GM18511 (cell line): ENCODE data around the gene ADPGK.

ENCODE experiments used
- ATAC-seq: cut with Tn5 transposase; IDR thresholded peaks from one replicate; pipeline ENCODE4 v1.9.1; 2021; ENCODE audit warnings: mild to moderate bottlenecking, moderate library complexity; ENCODE audit not compliant: unreplicated experiment

The ADPGK gene

DNA sequence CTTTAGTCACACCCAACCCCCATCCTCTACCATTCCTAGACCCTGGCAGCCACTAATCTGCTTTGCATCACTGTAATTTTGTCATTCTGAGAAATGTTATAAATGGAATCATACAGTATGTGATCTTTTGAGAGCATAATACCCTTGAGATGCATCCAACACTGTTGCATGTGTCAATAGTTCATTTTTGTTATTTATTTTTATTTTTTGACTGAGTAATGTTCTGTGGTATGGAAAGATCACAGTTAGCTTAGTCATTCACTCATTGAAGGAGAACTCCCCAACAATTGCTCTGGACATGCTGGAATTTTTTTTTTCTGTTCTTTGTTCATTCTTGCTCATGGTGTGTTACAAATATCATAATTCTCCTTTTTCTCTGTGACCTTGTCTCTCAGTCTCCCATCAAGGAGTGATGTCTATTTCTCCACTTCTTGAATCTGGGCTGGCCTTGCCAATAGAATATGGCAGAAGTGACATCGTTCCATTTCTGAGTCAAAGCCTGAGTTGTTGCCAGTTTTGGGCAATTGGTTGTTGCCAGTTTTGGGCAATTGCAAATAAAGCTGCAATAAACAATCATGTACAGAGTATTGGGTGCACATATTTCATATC is 6.8 kb upstream of the ADPGK start:
- ATAC-seq = no peak

DNA sequence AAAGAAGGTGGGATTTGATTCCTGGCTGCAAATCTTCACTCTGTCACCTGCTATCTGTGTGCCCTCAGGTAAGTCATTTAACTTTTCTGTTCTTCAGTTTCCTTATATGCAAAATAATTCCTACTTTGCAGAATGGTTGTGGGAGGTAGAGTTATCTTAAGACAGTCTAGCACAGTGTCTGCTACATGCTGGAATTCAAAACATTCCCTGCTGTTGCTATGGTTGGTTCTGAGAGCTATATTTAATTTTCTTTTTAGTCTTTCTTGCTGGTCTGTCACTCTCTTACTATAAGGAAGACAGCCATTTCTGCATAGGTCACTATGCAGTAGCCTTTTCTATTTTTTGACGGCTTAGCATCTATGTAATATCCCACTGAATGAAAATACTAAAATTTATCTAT is 4.0 kb upstream of the ADPGK start:
- no peak for ATAC-seq

DNA sequence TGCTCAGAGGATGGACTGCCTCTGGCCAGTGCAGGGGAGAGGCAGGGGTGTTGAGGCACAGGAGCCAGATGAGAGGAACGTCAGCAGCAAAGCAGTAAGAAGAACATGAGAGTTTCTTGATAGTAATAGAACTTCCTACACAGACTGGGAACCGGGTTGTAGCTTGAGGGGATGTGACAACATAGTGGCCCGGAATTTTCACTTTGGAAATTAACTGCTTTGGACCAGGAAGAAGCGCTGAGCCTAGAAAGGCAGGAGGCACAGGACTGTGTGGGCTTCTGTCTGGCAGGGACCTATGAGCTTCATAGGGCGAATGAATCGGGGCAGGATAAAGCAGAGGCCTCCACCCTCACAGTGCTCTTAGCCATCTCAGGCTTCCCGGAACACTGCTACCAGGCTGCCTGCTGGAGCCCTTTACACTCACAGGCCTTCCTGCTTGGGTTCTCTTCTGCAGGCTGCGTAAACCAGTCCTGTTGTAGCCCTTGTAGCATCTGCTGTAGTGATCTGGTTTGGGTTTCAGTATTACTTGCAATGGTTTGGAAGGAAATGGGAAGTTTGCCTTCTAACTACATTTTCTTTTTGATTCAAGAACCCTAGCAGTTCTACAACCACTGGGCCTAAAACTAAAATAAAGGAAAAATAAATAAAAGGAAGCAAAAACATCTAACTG is 3.3 kb upstream of the ADPGK start:
- no peak for ATAC-seq

DNA sequence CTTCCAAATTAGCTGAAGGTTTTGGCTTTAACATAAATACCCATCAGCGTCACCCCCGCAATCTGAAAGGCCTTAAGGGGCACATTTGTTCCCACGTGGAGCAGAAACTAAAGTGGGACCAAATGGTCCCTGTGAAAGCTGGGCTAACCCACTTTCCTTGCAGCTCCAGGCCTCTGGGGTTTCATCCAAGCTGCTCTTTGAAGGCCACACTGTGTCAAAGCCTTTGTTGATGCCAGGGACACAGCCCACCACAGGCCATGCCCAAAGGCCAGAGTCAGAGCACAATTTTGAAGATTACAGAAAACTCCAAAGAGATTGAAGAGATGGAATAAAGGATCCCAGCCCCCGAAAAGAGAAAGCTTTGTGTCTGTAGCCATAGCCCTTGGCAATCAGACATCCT is 2.7 kb upstream of the ADPGK start:
- ATAC-seq = no peak

DNA sequence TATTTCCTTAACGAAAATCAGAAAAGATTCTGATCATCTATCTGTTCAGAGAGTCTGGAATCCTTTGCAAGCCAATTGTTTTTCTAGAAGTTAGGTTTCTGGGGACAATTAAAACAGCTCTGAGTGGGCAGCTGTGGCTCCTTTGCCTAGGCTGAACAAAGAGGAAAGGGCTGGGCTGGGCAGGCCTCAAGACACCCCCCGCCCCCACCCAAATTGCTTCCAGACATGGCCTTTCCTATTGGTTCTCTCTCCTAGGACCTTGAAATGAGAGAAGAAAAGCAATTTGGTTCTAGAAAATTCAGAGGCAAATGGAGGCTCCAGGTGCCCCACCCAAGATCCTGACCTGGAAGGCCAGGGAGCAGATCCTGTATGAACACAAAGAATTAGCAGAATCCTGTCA is 2.3 kb upstream of the ADPGK start:
- no peak for ATAC-seq

DNA sequence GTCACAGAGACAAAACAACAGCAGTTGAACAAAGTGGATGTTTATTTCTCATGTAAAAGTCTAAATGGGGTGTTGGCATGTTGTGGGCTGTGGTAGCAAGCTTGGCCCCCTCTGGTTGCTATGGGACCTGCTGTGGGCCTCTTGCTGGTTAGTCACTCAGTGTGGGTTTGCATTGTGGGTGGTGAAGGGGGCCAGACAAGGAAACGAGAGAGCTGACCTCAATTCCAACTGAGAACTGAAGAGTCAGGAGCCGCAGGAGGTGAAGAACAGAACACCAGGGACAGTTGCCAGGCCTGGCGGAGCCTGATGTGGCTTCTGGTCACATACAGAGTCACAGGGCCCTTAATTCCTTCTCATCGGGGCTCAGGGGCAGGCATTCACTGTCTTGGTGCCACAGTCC is 1.9 kb upstream of the ADPGK start:
- ATAC-seq = no peak

DNA sequence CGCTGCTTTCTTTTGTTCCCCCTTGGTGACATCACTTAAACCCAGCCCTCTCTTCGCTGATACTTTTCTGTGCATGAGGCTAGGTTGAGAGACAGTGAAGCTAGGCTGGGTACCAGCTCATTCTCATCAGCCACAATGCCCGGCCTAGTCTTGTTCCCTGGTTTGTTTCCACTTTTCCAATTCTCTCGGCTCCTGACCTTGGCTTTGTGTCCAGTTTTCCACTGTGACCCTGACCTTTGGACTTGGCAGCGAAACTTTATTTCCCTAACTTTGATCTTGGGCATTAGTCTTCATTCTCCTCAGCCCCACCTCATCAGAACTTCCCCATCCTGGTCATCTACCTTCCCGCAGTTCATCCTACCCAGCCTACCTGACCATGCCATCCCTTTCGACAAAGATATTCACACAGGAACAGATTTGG is 908 bp upstream of the ADPGK start:
- no peak for ATAC-seq

DNA sequence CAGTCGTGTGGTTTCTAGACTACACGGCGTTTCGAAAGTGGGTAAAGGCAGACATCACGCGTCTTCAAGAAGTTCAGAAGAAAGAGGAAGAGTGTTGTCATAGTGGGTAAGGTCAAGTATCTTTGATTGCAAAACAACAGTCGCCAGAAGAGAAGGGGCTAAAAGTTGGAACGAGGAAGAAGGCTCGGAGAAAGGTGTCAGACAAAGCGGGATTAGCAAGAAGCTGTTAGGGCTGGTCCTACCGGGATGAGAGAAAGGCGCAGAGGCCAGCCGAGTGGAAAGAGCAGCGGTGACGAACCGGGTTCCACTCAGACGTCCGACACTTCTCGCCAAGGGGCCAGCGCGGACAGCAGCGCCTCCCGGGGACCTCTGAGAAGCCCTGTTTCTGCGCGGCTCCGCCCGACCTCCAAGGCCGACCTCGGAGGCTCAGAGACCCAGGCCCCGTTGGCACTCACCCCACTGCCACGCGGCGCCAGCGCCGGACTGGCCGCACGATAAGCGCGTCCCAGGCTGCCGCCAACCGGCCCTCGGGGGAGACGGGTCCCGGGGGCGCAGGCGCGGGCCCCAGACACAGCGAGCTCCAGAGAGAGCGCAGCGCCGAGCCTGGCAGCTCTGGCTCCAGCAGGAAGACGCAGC is 436 bp downstream of the ADPGK start:
- ATAC-seq = peak; percentile 42

DNA sequence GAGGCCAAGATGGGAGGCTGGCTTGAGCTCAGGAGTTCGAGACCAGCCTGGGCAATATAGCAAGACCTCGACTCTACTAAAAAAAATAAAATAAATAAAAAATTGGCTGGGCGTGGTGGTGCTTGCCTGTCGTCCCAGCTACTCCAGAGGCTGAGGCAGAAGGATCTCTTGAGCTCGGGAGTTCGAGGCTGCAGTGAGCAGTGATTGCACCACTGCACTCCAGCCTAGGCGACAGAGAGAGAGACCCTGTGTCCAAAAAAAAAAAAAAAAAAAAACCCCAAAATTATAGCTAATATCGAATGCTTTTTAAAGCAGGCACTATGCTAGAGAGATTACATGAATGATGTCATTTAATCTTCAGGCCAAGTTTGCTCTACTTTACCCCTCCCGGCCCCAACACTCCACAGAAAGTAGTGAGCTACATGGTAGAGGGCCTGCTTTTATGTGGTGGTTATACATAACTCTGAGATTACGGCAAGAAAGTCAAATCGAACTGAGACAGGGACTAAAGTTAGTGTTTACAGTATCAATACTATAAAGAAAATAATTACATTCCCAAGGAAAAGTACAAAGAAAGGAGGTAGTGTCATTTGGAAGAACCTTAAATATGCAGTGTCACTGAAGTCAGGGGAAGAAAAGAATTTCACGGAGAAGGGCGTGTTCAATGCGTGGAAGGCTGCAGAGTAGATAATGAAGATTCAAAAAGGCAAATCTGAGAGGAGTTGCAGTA is 1.1 kb downstream of the ADPGK start:
- ATAC-seq = no peak

DNA sequence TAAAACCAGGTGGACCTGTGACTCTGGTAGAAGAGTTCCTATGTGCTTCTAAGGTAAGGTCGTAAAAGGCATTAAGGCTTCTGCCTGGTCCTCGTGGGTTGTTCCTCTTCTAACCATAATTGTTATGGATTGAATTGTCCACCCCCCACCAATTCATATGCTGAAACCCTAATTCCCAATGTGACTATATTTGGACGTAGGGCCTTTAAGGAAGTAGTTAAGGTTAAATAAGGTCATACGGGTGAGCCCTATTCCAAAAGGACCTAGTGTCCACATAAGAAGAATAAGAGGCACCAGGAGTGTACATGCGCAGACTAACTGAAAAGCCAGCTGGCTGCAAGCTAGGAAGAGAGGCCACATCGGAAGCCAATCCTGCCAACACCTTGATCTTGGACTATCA is 1.9 kb downstream of the ADPGK start:
- no peak for ATAC-seq

DNA sequence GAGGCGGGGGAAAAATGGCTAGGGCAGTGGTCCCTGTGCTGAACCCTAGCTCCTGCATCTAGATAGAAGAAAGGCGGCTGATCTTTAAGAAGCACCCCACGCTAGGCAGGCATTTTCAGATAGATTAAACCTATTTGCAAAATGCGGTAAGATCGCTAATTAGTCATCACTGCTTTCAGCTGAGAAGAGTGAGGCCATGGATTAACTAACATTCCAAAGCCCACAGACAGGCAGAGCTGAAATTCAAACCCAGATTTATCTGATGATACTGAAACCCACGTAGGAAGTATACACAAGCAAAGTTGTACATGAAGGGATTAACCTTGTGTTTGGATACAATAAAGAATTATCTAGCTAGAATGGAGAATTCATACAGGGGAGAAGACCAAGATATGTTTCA is 4.8 kb downstream of the ADPGK start:
- ATAC-seq = no peak

DNA sequence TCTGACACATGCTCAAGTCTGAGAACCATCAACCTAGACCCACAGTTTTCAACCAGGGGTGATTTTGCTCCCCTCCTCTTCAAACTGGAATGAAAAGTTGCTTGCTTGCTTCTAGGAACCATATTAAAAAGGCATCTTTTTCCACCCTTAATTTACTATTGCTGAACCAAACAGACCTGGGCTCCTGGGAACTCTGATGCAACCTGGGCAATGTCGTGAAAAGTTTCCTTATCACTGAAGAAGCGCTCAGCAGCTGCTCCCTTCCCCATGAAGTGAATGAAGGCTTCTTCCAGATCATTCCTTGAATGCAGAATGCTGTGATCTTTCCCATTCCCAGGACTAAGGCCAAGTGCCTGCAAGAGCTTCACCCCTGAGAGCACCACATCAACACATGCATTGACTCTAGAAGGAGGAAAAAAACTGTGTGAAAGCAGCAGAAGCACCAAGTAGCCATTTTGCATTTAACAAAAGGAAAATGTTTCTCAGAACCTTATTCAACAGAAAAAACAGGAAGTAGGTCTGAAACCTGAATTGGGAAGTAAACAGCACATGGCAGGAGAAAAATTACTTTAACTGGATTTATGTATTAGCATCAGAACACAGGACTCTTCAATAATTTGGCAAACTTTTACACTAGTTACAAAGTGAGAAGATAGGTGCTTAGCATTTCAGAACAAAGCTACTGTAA is 8.7 kb downstream of the ADPGK start:
- ATAC-seq = no peak

DNA sequence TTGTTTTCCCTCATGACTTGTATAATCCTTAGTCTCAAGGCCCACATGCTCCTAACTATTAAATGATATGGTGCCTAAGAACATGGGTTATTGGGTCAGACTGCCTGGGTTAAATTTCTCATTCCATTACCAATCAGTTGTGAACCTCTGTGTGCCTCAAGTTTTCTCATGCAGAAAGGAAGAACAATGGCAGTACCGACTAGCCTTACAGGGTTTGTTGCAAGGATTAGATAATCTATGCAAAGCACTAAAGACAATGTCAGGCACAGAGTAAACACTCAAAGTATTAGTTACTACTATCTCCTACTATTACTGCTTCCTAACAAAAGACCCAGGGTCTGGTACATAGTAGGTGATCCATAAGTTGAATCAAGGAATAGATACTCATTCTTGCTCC is 12.2 kb downstream of the ADPGK start:
- ATAC-seq = no peak

DNA sequence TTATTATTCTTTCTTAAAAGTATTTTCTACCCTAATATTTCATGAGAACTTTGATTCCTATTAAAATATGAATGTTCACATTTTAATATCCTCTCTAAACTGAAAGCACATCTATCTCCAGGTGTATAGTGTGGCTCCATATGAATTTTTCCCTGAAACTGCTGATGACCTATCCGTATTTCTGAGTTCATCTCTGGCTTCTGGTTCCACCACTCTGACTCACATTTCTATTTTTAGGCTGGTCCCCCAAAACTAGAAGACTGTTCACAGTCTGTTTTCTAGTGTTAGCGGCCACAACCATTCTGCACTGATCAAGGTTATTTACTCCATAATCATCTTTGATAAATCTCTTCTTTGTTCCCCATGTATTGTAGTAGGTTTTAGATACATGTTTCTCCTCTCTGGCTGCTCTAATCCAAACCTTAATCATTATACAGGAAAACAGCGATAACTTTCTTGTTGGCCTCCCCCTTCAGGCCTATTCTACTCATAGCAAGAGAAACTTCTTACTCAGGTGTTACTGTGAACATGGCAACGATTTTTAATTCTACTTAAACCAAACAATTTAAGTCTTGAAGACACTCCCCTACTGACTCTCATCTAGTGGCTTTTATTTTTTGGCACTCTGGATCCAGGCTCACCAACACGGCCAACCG is 12.8 kb downstream of the ADPGK start:
- no peak for ATAC-seq

DNA sequence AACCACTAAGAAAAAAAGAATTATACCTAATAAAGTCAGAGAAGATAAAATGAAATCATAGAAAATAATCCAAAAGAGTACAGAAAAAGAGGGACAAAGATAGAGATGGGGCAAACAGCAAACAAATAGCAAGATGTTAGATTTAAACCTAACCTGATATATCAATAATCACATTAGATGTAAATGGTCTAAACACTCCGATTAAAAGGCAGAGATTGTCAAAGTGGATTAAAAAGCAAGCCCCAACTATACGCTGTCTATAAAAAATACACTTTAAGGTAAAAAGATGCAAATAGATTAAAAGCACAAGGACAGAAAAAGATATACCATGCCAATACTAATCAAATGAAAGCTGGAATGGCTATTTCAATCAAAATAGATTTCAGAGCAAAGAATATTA is 16.8 kb downstream of the ADPGK start:
- ATAC-seq = no peak

DNA sequence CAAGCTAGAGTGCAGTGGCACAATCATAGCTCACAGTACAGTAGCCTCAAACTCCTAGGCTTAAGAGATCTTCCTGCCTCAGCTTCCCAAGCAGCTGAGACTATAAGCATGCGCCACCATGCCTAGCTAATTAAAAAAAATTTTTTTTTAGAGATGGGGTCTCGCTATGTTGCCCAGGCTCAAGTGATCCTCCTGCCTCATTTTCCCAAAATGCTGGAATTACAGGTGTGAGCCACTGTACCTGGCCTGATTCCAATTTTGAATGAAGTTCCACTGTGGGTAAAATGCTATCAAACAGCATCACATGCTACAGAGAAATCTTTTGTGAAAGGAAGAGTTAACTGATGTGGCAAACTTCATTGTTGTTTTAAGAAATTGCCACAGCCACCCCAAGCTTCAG is 17.5 kb downstream of the ADPGK start:
- ATAC-seq = no peak

DNA sequence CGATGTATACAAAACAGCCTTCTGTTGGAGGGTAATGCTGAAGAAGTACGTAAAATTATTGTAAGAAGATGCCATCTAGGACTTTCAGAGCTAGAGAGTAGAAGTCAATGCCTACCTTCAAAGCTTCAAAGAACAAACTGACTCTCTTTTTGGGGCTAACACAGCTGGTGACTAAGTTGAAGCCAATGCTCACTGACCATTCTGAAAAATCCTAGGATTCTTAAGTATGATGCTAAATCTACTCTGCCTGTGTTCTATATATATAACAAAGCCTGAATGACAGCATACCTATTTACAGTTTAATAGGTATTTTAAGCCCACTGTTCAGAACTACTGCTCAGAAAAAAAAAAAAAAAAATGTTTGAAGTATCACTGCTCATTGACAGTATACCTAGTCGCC is 18.9 kb downstream of the ADPGK start:
- ATAC-seq = no peak

DNA sequence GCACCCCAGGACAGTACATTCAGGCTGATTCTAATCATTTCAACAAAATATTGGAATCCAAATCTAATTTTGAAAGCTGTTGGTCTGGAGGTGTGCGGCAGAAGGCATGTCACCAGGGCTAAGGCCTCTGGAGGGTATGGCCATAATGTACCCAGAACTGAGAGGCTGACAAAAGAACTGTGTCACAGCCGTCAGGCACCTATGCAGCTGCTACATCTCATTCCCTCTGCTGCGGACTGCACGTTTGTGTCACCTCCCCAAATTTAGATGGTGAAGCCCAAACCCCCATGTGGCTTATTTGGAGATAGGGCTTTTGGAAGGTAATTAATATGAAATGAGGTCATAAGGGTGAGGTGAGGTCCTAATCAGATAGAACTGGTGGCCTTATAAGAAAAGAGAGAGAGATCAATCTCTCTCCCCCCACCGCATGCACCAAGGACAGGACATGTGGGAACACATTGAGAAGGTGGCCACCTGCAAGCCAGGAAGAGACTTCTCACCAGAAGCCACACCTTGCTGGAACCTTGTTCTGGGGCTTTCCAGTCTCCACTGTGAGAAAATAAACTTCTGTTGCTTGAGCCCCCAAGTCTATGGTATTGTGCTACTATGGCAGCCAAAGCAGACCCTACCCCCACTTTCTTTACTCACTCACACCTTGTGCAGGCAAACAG is 22.8 kb downstream of the ADPGK start:
- ATAC-seq = no peak

DNA sequence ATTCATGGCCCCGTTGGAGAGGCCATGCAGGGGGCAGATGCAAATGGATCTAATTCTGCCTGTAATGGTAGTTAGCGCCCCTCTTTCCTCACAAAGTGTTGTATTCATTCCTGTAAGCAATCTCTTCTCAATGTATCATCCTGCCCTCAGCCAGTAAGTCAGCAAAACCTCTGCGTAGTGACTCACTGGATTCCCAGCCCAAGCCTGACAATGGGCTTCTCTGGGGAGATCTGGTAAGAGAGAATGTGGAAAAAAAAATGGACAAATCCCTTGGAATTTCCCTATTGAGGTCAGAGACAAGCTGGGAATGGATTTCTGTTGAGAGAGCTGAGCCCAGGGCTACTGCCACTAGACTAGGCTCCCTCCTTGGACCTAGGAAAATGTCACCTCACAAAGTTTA is 25.4 kb downstream of the ADPGK start:
- ATAC-seq = no peak

DNA sequence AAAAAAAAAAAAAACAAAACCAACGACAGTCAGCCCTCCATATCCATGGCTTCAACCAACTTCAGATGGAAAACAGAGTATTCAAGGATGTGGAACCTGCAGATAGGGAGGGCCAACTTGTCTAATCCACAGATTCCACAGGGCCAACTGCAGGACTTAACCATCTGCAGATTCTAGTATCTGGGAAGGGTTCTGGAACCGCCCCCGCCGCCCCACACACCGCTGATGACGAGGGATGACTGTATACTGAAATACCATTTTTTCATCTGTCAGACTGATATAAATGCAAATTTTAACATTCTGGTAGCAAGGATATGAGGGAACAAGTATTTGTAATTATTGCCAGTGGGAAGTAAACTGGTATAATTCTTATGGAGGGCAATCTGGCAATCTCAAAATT is 29.5 kb downstream of the ADPGK start:
- no peak for ATAC-seq
